Colonic mucosa (tissue), 4 donors: Measurements from ENCODE around the gene BRF1. TPM values are rescaled to one million over a fixed set of nuclear protein-coding genes. Genes with fewer than 3 reads are reported as not detected.

ENCODE experiments used
- DNase-seq: peaks from one replicate; pipeline ENCODE4 v3.0.0-alpha.2; 2020
- H3K27ac ChIP-seq: fragments of 200-600 bp; one replicate; pipeline ENCODE4 v1.8.0; 2021
- H3K27me3 ChIP-seq: fragments of 200-600 bp; one replicate; pipeline ENCODE4 v1.8.0; 2021
- H3K36me3 ChIP-seq: fragments of 200-600 bp; one replicate; pipeline ENCODE4 v1.8.0; 2021
- H3K4me1 ChIP-seq: fragments of 200-600 bp; one replicate; pipeline ENCODE4 v1.8.0; 2021; ENCODE audit warnings: mild to moderate bottlenecking
- H3K4me3 ChIP-seq: fragments of 200-600 bp; one replicate; pipeline ENCODE4 v1.8.0; 2021
- H3K9ac ChIP-seq, 2 donors: one replicate each; pipeline ENCODE4 v1.7.0; 2013; ENCODE audit warnings: control low read depth in 2 of 2, low read depth in 2 of 2, low read length in 2 of 2
- H3K9me3 ChIP-seq: fragments of 200-600 bp; one replicate; pipeline ENCODE4 v1.8.0; 2021
- CTCF ChIP-seq: fragments of 200-600 bp; IDR thresholded peaks from one replicate; pipeline ENCODE4 v1.8.0; 2022; ENCODE audit warnings: antibody characterized with exemption, mild to moderate bottlenecking
- intact Hi-C: fragments of 100-400 bp; cut with DNase I; formaldehyde crosslinking; loops from one replicate; pipeline ENCODE4 v1.14.1; 2022
- total RNA-seq, 2 donors: library from RNA; stranded (reverse); fragmentation: NEBNext Ultra II Directional in 1 of 2; extraction: Animal tissue kit (Norgen Biotek cat#: 25700) in 1 of 2; gene quantifications; one replicate each; pipeline ENCODE4 v1.2.1, GENCODE V29; 2021
- donor health status: healthy.
- donor health status: DM: no; HTN: no; CAD: no.
- donor health status: DM: no; HTN: no; CAD: no.

BRF1 gene
- total RNA-seq, 2 donors from 2014 or later, result 27.2 to 40.6 TPM

- DNase-seq, result no peak
- intact Hi-C loops, result no loop called here
- TF ChIP-seq CTCF, result no peak
- Histone ChIP-seq H3K4me3 (no peak overlapping the region), H3K4me1 (no peaks in the 10 kb centered on the region), H3K9ac (no peak overlapping the region), H3K27ac (no peak overlapping the region), H3K9me3 (no peaks in the 10 kb centered on the region), H3K36me3 (no peaks in the 10 kb centered on the region), H3K27me3 (no peaks in the 10 kb centered on the region)
Observed at GRCh38 chr14:105275267-105275946, 25.4 kb downstream of the BRF1 start.

- Histone ChIP-seq H3K27ac (no peak overlapping the region), H3K27me3 (no peaks in the 10 kb centered on the region), H3K4me3 (no peak overlapping the region), H3K4me1 (no peaks in the 10 kb centered on the region), H3K9ac (no peak overlapping the region), H3K36me3 (no peaks in the 10 kb centered on the region), H3K9me3 (no peaks in the 10 kb centered on the region)
- intact Hi-C loops, result no loop called here
- TF ChIP-seq CTCF, result no peak
- DNase-seq, result no peak
Observed at GRCh38 chr14:105274637-105275036, 26.2 kb downstream of the BRF1 start.

GRCh38 chr14:105273062-105273461 is 27.7 kb downstream of the BRF1 start:
- intact Hi-C loops, result no loop called here
- Histone ChIP-seq H3K27me3 (no peaks in the 10 kb centered on the region), H3K9me3 (no peaks in the 10 kb centered on the region), H3K9ac (no peak overlapping the region), H3K36me3 (no peaks in the 10 kb centered on the region), H3K27ac (no peak overlapping the region), H3K4me1 (no peaks in the 10 kb centered on the region), H3K4me3 (no peak overlapping the region)
- no peak for DNase-seq
- TF ChIP-seq CTCF, result no peak

GRCh38 chr14:105272623-105273022 is 28.2 kb downstream of the BRF1 start:
- H3K4me3 ChIP-seq, result no peak overlapping the region
- no peak for TF ChIP-seq CTCF
- H3K9ac ChIP-seq, result no peak overlapping the region
- H3K27ac ChIP-seq, result no peak overlapping the region
- no peaks in the 10 kb centered on the region for H3K9me3 ChIP-seq
- intact Hi-C loops, result no loop called here
- no peaks in the 10 kb centered on the region for H3K4me1 ChIP-seq
- no peaks in the 10 kb centered on the region for H3K36me3 ChIP-seq
- no peaks in the 10 kb centered on the region for H3K27me3 ChIP-seq
- no peak for DNase-seq

- Histone ChIP-seq H3K9me3 (no peaks in the 10 kb centered on the region), H3K27me3 (no peaks in the 10 kb centered on the region), H3K36me3 (no peaks in the 10 kb centered on the region), H3K4me1 (no peaks in the 10 kb centered on the region), H3K9ac (no peak overlapping the region), H3K4me3 (no peak overlapping the region), H3K27ac (no peak overlapping the region)
- no peak for DNase-seq
- intact Hi-C loops, result no loop called here
- TF ChIP-seq CTCF, result no peak
Observed at GRCh38 chr14:105271224-105271890, 29.4 kb downstream of the BRF1 start.
